K562 (cell line): ENCODE data around the gene SLC27A2. TPM values are rescaled to one million over a fixed set of nuclear protein-coding genes. Genes with fewer than 3 reads are reported as not detected.
A peak's percentile ranks its signal among the peaks of the same experiment; 100 is the strongest.

ENCODE experiments used
- DPF2 ChIP-seq: fragments of 450-650 bp; IDR thresholded peaks from 2 replicates; pipeline ENCODE4 v1.6.1; 2016
- SMAD1 ChIP-seq: fragments of 150-350 bp; IDR thresholded peaks from 2 replicates; pipeline ENCODE4 v1.6.1; 2014; ENCODE audit warnings: low read length, low read depth; ENCODE audit not compliant: partially characterized antibody
- U2AF2 ChIP-seq: fragments of 200-400 bp; formaldehyde crosslinking; optimal IDR thresholded peaks from 2 replicates; pipeline ENCODE3; 2017; ENCODE audit warnings: low read depth, mild to moderate bottlenecking, low read length
- ZNF134 ChIP-seq: fragments of 250-450 bp; sonication (Bioruptor Pico); conservative IDR thresholded peaks from 2 replicates; pipeline ENCODE4 v1.4.0; 2020
- ZNF274 ChIP-seq: IDR thresholded peaks from 2 replicates; pipeline ENCODE4 v1.6.1; 2011; ENCODE audit warnings: low read depth, mild to moderate bottlenecking, low read length, moderate library complexity, borderline replicate concordance
- ZNF408 ChIP-seq: fragments of 250-450 bp; sonication (Bioruptor Pico); IDR thresholded peaks from 2 replicates; pipeline ENCODE4 v1.4.0; 2020; ENCODE audit warnings: low read depth, mild to moderate bottlenecking, moderate library complexity
- ZNF445 ChIP-seq: fragments of 250-450 bp; sonication (Bioruptor Pico); IDR thresholded peaks from 2 replicates; pipeline ENCODE4 v1.4.0; 2020; ENCODE audit warnings: low read depth, mild to moderate bottlenecking, moderate library complexity
- polyA plus RNA-seq, 8 experiments: library from polyadenylated mRNA; depleted of rRNA in 4 of 8; stranded (reverse) in 5 of 8; unstranded in 3 of 8; fragments of >200 nt; fragmentation: Nextera tagmentation in 2 of 8; fragmentation: Illumina TruSeq in 1 of 8; extraction: Ambion mirVana in 2 of 8; extraction: Trizol in 1 of 8; gene quantifications; 2 replicates each; pipeline versions ENCODE4 v1.2.1 to v1.2.3, GENCODE V29; 2011 to 2014; ENCODE audit warnings: inconsistent platforms in 1 of 8, missing spikeins in 1 of 8
- total RNA-seq, 7 experiments: library from RNA; depleted of rRNA in 6 of 7; stranded (reverse); fragments of >200 nt in 6 of 7; fragmentation: Illumina TruSeq in 2 of 7; extraction: Trizol in 2 of 7; gene quantifications; 2 replicates each; pipeline versions ENCODE4 v1.2.1 to v1.2.3, GENCODE V29; 2011 to 2021; ENCODE audit warnings: low replicate concordance in 1 of 7
- TF ChIP-seq, protein P1 (sequence below): sonication (generic); formaldehyde crosslinking; IDR thresholded peaks from 2 replicates; pipeline ENCODE4 v1.9.0; 2022; ENCODE audit warnings: mild to moderate bottlenecking, missing genetic modification reagents
- TF ChIP-seq, protein P2 (sequence below): fragments of 450-650 bp; IDR thresholded peaks from 2 replicates; pipeline ENCODE4 v1.7.0; 2016; ENCODE audit warnings: borderline replicate concordance
- TF ChIP-seq, protein P3 (sequence below), 2 experiments: fragments of 450-650 bp; IDR thresholded peaks; 2 replicates each; pipeline ENCODE4 v1.6.1; 2018; ENCODE audit warnings: mild to moderate bottlenecking in 2 of 2, low read depth in 1 of 2; ENCODE audit not compliant: partially characterized antibody in 2 of 2

The SLC27A2 gene
- total and polyA plus RNA-seq, 9 of the 15 experiments (the other 6 are each of a cell fraction or from before 2014, with no cell fraction given), result 4.9 to 38.0 (median 22.7) TPM

DNA sequence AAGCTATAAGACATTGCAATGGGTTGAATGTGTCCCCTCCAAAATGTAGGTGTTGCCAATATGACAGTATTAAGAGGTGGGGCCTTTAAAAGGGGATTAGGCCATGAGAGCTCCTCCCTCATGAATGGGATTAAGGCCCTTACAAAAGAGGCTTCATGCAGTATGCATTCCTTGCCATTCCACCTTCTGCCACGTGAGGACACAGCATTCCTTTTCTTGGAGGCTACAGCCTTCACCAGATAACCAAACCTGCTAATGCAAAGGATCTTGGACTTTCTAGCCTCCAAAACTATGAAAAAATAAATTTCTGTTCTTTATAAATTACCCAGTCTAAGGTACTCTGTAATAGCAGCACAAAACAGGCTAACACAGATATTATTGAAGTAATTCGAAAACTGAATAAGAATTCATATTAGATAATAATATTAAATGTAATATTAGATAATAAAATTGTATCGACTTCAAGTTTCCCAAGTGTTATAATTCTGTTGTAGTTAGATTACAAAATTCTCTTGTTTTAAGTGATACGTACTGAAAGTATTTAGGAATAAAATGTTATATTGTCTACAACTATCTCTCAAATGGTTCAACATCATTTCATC, 33.5 kb upstream of the SLC27A2 start (continued):
- TF ChIP-seq, protein P1, sequence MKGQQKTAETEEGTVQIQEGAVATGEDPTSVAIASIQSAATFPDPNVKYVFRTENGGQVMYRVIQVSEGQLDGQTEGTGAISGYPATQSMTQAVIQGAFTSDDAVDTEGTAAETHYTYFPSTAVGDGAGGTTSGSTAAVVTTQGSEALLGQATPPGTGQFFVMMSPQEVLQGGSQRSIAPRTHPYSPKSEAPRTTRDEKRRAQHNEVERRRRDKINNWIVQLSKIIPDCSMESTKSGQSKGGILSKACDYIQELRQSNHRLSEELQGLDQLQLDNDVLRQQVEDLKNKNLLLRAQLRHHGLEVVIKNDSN (CRISPR knock-in tag), result no peak
- TF ChIP-seq ZNF445 (CRISPR knock-in tag) (no peak), ZNF274 (no peak), ZNF408 (no peak), ZNF134 (CRISPR knock-in tag) (peak; percentile 71), SMAD1 (no peak), U2AF2 (no peak), DPF2 (no peak)
- TF ChIP-seq, protein P2, sequence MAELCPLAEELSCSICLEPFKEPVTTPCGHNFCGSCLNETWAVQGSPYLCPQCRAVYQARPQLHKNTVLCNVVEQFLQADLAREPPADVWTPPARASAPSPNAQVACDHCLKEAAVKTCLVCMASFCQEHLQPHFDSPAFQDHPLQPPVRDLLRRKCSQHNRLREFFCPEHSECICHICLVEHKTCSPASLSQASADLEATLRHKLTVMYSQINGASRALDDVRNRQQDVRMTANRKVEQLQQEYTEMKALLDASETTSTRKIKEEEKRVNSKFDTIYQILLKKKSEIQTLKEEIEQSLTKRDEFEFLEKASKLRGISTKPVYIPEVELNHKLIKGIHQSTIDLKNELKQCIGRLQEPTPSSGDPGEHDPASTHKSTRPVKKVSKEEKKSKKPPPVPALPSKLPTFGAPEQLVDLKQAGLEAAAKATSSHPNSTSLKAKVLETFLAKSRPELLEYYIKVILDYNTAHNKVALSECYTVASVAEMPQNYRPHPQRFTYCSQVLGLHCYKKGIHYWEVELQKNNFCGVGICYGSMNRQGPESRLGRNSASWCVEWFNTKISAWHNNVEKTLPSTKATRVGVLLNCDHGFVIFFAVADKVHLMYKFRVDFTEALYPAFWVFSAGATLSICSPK, result no peak
- TF ChIP-seq, protein P3, sequence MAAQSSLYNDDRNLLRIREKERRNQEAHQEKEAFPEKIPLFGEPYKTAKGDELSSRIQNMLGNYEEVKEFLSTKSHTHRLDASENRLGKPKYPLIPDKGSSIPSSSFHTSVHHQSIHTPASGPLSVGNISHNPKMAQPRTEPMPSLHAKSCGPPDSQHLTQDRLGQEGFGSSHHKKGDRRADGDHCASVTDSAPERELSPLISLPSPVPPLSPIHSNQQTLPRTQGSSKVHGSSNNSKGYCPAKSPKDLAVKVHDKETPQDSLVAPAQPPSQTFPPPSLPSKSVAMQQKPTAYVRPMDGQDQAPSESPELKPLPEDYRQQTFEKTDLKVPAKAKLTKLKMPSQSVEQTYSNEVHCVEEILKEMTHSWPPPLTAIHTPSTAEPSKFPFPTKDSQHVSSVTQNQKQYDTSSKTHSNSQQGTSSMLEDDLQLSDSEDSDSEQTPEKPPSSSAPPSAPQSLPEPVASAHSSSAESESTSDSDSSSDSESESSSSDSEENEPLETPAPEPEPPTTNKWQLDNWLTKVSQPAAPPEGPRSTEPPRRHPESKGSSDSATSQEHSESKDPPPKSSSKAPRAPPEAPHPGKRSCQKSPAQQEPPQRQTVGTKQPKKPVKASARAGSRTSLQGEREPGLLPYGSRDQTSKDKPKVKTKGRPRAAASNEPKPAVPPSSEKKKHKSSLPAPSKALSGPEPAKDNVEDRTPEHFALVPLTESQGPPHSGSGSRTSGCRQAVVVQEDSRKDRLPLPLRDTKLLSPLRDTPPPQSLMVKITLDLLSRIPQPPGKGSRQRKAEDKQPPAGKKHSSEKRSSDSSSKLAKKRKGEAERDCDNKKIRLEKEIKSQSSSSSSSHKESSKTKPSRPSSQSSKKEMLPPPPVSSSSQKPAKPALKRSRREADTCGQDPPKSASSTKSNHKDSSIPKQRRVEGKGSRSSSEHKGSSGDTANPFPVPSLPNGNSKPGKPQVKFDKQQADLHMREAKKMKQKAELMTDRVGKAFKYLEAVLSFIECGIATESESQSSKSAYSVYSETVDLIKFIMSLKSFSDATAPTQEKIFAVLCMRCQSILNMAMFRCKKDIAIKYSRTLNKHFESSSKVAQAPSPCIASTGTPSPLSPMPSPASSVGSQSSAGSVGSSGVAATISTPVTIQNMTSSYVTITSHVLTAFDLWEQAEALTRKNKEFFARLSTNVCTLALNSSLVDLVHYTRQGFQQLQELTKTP (IDR thresholded peaks at IDR 0.05; ENCODE audit: low read depth in 1 of 2, partially characterized antibody in 2 of 2), result no peak
